PFSK-1 (cell line): ENCODE measurements around the gene IQSEC2.

Source experiments
- FOXP2 ChIP-seq: optimal IDR thresholded peaks from 2 replicates; pipeline ENCODE3; 2011; ENCODE audit warnings: borderline replicate concordance, control low read depth, inconsistent platforms; ENCODE audit not compliant: insufficient read depth; ENCODE audit errors: extremely low read length, extremely low read depth
- POLR2AphosphoS5 ChIP-seq: IDR thresholded peaks from 2 replicates; pipeline ENCODE4 v1.6.1; 2012; ENCODE audit warnings: low read depth, mild to moderate bottlenecking, control low read depth, low read length, moderate library complexity
- SIN3A ChIP-seq: IDR thresholded peaks from 2 replicates; pipeline ENCODE4 v1.6.1; 2012; ENCODE audit warnings: mild to moderate bottlenecking, low read length, moderate library complexity, borderline replicate concordance; ENCODE audit not compliant: insufficient read depth
- TAF1 ChIP-seq: IDR thresholded peaks from 2 replicates; pipeline ENCODE4 v1.6.1; 2012; ENCODE audit warnings: low read length, control low read depth, borderline replicate concordance; ENCODE audit not compliant: insufficient read depth
- TF ChIP-seq, protein P1 (sequence below), 2 experiments: IDR thresholded peaks; 2 replicates each; pipeline versions ENCODE4 v1.6.1 to v1.8.0; 2011 to 2012; ENCODE audit warnings: low read depth in 2 of 2, low read length in 2 of 2, control low read depth in 1 of 2, inconsistent platforms in 1 of 2, mild to moderate bottlenecking in 1 of 2, moderate library complexity in 1 of 2; ENCODE audit not compliant: insufficient read depth in 1 of 2

Gene IQSEC2

DNA sequence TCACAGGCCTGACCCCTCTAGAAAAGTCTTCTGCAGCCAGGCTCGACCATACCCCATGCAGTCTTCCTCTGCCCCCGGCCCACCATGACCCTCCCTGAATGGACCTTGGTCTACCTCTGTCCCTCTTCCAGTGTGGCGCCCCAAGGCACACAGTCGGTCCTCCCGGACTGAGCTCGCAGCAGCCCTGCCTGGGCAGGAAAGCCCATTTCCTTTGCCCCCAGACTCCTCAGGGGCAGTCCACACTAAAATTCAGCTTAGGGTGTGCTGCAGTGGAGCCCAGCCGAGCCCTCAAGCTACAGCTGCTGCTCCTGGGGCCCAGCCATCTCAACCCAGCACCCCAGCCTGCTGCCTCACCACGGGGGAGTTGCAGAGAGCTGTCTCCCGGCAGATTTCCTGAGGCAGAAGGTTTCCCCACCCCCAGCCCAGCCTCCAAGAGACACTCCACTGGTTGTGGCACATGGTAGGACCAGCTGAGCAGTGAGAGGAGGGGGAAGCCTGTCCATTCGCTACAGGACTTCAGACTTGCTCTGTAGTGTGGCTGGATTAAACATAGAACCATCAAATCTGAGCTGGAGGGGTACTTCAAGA, 37.5 kb upstream of the IQSEC2 start:
- TF ChIP-seq POLR2AphosphoS5 (no peak), FOXP2 (no peak), TAF1 (no peak), SIN3A (no peak)
- TF ChIP-seq, protein P1, sequence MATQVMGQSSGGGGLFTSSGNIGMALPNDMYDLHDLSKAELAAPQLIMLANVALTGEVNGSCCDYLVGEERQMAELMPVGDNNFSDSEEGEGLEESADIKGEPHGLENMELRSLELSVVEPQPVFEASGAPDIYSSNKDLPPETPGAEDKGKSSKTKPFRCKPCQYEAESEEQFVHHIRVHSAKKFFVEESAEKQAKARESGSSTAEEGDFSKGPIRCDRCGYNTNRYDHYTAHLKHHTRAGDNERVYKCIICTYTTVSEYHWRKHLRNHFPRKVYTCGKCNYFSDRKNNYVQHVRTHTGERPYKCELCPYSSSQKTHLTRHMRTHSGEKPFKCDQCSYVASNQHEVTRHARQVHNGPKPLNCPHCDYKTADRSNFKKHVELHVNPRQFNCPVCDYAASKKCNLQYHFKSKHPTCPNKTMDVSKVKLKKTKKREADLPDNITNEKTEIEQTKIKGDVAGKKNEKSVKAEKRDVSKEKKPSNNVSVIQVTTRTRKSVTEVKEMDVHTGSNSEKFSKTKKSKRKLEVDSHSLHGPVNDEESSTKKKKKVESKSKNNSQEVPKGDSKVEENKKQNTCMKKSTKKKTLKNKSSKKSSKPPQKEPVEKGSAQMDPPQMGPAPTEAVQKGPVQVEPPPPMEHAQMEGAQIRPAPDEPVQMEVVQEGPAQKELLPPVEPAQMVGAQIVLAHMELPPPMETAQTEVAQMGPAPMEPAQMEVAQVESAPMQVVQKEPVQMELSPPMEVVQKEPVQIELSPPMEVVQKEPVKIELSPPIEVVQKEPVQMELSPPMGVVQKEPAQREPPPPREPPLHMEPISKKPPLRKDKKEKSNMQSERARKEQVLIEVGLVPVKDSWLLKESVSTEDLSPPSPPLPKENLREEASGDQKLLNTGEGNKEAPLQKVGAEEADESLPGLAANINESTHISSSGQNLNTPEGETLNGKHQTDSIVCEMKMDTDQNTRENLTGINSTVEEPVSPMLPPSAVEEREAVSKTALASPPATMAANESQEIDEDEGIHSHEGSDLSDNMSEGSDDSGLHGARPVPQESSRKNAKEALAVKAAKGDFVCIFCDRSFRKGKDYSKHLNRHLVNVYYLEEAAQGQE (IDR thresholded peaks at IDR 0.05; ENCODE audit: insufficient read depth in 1 of 2, low read depth in 2 of 2, low read length in 2 of 2) = no peak

DNA sequence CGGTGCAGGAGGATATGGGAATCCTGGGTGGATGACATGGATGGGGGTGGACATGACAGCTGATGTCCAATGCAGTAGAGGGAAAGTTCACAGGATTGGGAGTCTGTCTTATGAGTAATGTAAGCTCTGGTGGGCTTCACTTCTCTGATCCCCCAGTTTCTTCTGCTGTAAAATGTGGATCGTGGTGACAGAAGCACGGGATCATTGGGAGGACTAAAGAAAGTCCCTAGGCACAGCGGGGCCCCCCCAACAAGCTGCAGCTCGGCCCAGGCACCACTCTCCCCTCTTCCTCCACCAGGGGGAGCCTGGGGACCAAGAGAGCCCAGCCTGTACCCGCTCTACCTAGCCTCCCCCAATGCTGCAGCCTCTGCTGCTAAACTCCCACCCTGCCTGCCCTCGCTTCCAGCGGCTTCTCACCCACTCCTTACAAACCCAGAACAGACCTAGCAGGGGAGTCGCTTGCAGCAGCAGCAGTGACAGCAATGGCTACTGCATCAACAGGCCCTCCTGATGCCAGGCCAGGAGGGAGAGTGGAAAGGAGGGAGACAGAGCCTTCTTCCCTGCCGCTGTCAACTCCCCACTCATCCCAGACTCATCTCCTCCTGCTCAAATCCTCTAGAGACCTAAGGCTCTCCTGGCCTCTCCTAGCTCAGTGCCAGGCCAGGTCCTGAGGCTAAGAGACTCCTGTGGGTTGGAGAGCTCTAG, 36.1 kb upstream of the IQSEC2 start:
- TF ChIP-seq TAF1 (no peak), POLR2AphosphoS5 (no peak), FOXP2 (no peak), SIN3A (no peak)
- TF ChIP-seq, protein P1 (IDR thresholded peaks at IDR 0.05; ENCODE audit: insufficient read depth in 1 of 2, low read depth in 2 of 2, low read length in 2 of 2) = no peak

DNA sequence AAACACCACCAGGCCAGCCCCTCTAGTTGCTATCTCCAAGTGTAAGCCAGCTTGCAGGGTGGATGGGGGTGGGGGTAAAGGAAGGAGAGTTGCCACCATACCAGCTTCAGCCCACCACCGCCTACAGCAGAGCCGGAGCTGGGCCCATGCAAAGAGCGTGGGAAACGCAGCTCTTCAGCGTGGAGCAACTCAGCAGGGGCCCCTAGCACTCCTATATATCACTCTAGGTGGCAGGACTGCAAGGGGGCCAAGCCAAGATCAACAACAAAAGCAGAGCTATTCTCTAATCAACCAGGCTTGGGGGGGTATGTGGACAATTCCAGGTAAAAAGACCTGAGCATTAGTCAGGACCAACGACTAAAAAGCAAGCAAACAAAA, 35.5 kb upstream of the IQSEC2 start:
- no peak for TF ChIP-seq SIN3A

DNA sequence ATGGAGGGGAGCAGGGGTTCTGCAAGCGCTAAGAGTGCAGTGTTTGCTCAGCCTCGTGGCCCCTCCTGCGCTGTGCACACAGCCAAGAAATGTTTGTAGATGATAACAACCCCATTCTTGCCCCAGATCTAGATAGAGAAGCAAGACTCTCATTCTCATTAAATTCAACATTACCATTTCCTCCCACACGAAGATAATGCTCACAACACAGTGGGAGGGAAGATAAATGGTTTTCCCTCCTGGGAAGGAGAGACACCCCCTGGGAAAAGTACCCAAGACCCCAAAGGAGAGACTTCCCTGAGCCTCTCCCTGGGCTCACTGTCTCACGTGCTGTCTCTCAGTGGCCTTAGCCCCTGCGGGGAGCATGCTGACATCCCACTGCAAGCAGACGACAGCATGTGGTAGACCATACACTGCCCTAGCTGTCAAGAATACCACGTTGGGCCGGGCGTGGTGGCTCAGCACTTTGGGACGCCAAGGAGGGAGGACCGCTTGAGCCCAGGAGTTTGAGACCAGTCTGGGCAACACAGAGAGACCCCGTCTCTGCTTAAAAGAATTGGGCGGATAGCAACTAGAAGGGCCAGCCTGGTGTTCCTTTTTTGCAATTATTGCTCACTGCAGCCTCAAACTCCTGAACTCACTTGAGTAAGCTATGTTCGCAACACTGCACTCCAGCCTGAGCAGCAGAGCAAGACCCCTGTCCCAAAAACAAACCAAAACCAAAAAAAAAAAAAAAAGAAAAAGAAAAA, 34.9 kb upstream of the IQSEC2 start:
- TF ChIP-seq SIN3A = no peak
- TF ChIP-seq, protein P1 (IDR thresholded peaks at IDR 0.05; ENCODE audit: insufficient read depth in 1 of 2, low read depth in 2 of 2, low read length in 2 of 2) = no peak
- no peak for TF ChIP-seq FOXP2

DNA sequence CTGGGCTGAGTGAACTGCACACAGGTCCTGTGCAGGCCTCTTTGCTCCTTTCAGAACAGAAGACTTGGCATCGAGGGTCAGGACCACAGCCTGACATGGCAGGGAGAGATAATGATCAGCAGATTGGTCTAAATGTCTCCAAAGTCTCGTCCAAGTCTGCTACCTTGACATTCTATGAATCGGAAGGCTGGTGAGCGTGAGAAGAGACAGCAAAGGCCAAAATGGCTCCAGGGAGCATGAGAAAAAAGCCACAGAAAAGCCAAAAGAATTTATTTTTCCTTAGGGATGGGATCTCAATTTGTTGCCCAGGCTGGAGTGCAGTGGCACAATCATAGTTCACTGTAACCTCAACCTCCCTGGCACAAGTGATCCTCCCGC, 32.3 kb upstream of the IQSEC2 start:
- TF ChIP-seq SIN3A (no peak), FOXP2 (no peak), TAF1 (no peak), POLR2AphosphoS5 (no peak)
- TF ChIP-seq, protein P1 (IDR thresholded peaks at IDR 0.05; ENCODE audit: insufficient read depth in 1 of 2, low read depth in 2 of 2, low read length in 2 of 2) = no peak
